ENCODE data around the gene GRM7.
A peak's percentile ranks its signal among the peaks of the same experiment; 100 is the strongest.

DNA sequence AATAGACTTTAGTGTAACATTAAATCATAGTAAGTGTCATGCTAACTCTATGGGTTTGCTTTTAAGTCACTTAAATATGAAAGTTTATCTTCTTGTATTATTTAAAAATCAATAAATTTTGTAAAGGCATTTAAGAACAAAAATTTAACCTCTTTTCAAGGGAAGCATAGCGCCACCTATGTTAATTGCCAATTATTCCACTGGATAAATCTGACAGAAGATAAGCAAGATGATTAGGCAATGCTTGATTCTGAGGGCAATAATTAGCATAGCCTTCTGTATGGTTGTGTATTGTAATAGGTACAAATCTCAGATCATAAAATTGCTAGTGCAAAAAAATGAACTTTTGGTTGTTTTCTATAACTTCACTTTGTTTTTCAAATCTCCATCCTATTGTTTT lies 560.1 kb downstream of the GRM7 start:
- TF ChIP-seq, protein P1, sequence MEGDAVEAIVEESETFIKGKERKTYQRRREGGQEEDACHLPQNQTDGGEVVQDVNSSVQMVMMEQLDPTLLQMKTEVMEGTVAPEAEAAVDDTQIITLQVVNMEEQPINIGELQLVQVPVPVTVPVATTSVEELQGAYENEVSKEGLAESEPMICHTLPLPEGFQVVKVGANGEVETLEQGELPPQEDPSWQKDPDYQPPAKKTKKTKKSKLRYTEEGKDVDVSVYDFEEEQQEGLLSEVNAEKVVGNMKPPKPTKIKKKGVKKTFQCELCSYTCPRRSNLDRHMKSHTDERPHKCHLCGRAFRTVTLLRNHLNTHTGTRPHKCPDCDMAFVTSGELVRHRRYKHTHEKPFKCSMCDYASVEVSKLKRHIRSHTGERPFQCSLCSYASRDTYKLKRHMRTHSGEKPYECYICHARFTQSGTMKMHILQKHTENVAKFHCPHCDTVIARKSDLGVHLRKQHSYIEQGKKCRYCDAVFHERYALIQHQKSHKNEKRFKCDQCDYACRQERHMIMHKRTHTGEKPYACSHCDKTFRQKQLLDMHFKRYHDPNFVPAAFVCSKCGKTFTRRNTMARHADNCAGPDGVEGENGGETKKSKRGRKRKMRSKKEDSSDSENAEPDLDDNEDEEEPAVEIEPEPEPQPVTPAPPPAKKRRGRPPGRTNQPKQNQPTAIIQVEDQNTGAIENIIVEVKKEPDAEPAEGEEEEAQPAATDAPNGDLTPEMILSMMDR (IDR thresholded peaks at IDR 0.05; ENCODE audit: low read depth, low read length, poor library complexity, severe bottlenecking), result peak; percentile 21
- no peak for TF ChIP-seq EZH2phosphoT487 (IDR thresholded peaks at IDR 0.05; ENCODE audit: borderline replicate concordance, low read length)

All from DOHH2 (cell line).